ENCODE data around the gene PHC3.

PHC3 gene

GRCh38 chr3:170081079-170081741 is 100.3 kb downstream of the PHC3 start:
- Mint-ChIP-seq H3K9me3 (no peaks in the 10 kb centered on the region), H3K27ac (no peak overlapping the region), H3K36me3 (peaks cover 38% of the 10 kb centered on the region), H3K27me3 (no peaks in the 10 kb centered on the region), H3K4me3 (no peak overlapping the region), H3K4me1 (peaks cover 21% of the 10 kb centered on the region)
- no peak for ATAC-seq

DNA sequence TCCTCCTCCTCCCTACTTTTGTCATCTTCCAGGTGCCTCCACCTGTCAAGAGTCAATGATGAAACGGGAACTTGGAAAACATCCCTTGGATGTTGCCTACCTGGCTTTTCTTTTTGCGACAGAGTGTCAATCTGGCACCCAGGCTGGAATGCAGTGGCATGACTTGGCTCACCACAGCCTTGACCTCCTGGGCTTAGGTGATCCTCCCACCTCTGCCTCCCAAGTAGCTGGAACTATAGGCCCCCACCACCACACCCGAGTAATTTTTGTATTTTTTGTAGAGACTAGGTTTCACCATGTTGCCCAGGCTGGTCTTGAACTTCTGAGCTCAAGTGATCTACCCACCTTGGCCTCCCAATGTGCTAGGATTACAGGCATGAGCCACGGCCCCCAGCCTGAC is 100.9 kb downstream of the PHC3 start:
- peaks cover 35% of the 10 kb centered on the region for H3K36me3 Mint-ChIP-seq
- no peaks in the 10 kb centered on the region for H3K27me3 Mint-ChIP-seq
- no peak overlapping the region for H3K4me3 Mint-ChIP-seq
- peaks cover 21% of the 10 kb centered on the region for H3K4me1 Mint-ChIP-seq
- H3K27ac Mint-ChIP-seq, result no peak overlapping the region
- H3K9me3 Mint-ChIP-seq, result no peaks in the 10 kb centered on the region
- no peak for ATAC-seq

GRCh38 chr3:170079536-170080165 is 101.9 kb downstream of the PHC3 start:
- H3K4me3 Mint-ChIP-seq, result no peak overlapping the region
- H3K36me3 Mint-ChIP-seq, result peaks cover 33% of the 10 kb centered on the region
- H3K9me3 Mint-ChIP-seq, result no peaks in the 10 kb centered on the region
- H3K27ac Mint-ChIP-seq, result peak overlapping the region; percentile 36
- ATAC-seq, result no peak
- no peaks in the 10 kb centered on the region for H3K27me3 Mint-ChIP-seq
- peaks cover 21% of the 10 kb centered on the region for H3K4me1 Mint-ChIP-seq

DNA sequence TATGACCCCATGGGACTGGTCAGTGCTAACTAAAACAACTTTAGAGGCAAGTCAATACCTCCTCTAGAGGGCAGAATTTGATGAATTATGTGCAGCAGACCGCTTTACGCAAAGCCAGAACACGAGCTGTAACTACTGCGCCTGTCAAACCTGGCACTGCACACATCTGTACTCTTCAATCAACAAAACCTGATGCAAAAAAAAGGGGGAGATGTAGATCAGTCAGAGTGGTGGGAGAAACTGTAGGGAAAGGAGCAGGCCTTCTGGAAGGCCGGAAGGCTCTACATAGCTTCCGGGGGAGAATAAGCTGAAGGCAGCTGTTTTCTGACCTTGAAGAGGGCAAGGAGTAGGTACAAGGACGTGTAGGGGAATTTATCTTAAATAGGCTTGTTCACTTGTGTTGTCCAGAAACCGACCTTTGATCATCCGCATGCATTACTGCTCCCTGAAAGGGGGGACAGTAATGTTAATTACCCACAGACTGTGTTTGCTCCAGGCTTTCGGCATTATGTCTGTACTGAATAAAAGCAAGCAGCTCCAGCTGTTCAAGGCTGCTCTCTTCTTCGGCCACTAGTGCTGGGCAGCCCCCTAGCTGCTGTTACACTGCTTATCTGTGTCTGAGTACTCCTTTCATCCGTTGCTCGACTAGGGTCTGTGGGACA is 102.8 kb downstream of the PHC3 start:
- Mint-ChIP-seq H3K4me1 (peaks cover 21% of the 10 kb centered on the region), H3K4me3 (no peak overlapping the region), H3K27me3 (no peaks in the 10 kb centered on the region), H3K27ac (no peak overlapping the region), H3K9me3 (no peaks in the 10 kb centered on the region), H3K36me3 (peaks cover 33% of the 10 kb centered on the region)
- no peak for ATAC-seq

DNA sequence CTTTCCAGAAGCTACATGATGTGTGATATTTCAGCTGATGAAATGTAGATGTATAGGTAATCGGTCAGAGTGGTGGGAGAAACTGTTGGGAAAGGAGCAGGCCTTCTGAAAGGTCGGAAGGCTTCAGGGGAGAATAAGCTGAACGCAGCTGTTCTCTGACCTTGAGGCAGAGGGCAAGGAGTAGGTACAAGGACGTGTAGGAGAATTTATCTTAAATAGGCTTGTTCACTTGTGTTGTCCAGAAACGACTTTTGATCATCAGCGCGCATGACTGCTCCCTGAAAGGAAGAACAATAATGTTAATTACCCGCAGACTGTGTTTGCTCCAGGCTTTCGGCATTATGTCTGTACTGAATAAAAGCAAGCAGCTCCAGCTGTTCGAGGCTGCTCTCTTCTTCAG is 104.2 kb downstream of the PHC3 start:
- Mint-ChIP-seq H3K27me3 (no peaks in the 10 kb centered on the region), H3K9me3 (peaks cover 2% of the 10 kb centered on the region), H3K4me3 (no peak overlapping the region), H3K27ac (no peak overlapping the region), H3K36me3 (peaks cover 33% of the 10 kb centered on the region), H3K4me1 (peaks cover 21% of the 10 kb centered on the region)
- ATAC-seq, result no peak

DNA sequence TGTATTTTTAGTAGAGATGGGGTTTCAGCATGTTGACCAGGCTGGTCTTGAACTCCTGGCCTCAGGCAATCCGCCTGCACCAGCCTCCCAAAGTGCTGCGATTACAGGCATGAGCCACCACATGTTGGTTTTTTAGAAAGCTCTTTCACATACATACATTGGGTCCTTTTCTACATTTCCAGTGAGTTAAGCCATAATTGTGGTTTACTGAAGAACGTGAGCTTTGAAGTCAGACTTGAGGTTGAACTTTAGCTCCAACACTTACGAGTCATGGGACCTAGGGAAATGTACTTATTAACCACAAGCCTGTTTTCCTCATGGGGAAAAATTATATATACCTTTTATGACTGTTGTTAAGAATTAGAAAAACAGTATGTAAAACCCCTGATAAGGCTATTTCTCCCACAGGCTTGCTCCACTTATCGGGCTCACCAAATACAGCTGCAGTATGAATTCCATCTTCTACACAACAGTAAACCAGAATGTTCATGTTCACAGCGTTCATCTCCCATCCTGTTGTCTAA is 104.8 kb downstream of the PHC3 start:
- H3K27ac Mint-ChIP-seq, result no peak overlapping the region
- no peaks in the 10 kb centered on the region for H3K27me3 Mint-ChIP-seq
- no peak overlapping the region for H3K4me3 Mint-ChIP-seq
- peaks cover 35% of the 10 kb centered on the region for H3K36me3 Mint-ChIP-seq
- H3K4me1 Mint-ChIP-seq, result peaks cover 21% of the 10 kb centered on the region
- no peak for ATAC-seq
- peaks cover 3% of the 10 kb centered on the region for H3K9me3 Mint-ChIP-seq

DNA sequence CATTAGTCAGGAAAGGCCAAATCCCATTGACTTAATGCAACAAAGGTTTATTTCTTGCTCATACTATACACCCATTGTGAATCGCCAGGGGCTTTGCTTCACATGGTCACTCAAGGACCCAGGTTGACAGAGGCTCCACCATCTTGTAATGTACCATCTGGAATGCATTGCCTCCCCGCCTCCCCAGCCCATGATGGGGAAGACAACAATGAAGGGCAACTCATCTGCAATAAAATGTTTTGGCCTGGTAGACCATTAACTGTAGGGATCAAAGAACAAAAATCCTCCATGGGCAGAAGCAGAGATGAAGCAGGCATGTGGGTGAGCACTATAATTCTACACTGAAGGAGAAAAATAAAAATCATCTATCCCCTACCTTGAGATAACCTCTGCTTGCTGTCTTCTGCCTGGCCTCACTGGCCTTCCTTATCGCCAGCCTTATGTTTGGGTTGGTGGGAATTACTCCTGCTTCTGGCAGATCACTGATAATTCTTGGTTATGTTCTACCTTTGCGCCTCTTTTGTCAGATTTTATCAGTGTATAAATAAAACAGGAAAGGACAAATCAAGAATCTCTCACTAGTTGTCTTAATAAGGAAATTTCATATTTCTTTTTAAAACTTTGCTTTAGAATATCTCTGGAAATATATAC is 106.0 kb downstream of the PHC3 start:
- H3K27me3 Mint-ChIP-seq, result no peaks in the 10 kb centered on the region
- peaks cover 40% of the 10 kb centered on the region for H3K36me3 Mint-ChIP-seq
- H3K4me3 Mint-ChIP-seq, result no peak overlapping the region
- H3K9me3 Mint-ChIP-seq, result peaks cover 3% of the 10 kb centered on the region
- H3K4me1 Mint-ChIP-seq, result peaks cover 20% of the 10 kb centered on the region
- no peak overlapping the region for H3K27ac Mint-ChIP-seq
- ATAC-seq, result no peak

DNA sequence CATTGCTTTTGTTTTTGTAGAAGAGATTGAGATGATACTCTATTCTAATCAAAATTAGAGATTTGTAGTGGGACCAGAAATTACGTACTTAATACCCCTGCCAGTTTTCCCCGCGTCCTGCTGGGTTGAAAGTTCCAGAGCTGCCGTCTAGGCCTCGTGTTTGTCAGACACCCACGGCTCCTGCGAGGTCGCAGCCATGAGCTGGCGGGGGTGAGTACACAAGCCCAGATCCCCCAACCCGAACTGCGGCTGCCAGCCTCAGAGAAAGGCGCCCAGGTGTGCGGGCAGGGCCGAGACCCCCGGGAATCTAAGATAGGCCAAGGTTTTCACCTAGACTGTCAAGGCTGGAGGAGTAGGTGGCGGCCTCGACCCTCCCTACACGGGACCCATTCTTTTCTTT is 117.4 kb downstream of the PHC3 start:
- Mint-ChIP-seq H3K27me3 (no peaks in the 10 kb centered on the region), H3K36me3 (peaks cover 38% of the 10 kb centered on the region), H3K4me3 (no peak overlapping the region), H3K4me1 (peaks cover 11% of the 10 kb centered on the region), H3K9me3 (no peaks in the 10 kb centered on the region), H3K27ac (no peak overlapping the region)
- ATAC-seq, result no peak

DNA sequence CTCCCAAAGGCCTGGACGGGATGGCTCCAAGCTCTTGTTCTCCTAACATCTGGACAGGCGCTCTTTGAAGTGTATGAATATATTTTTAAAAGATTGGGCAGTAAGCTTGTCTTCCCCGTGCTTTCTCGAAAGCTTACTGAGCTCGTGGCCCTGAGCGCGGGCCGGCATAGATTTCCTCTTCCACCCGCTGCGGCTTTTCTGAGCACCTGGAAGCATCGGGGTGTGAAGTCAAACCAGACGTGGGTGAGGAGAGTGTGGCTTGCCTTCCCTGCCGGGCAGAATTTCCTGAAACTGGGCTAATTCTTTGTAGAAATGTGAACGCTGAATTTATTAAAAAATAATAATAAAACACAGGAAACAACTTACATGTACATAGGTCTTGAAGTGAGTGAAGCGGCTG is 117.8 kb downstream of the PHC3 start:
- H3K9me3 Mint-ChIP-seq, result no peaks in the 10 kb centered on the region
- no peaks in the 10 kb centered on the region for H3K27me3 Mint-ChIP-seq
- peaks cover 13% of the 10 kb centered on the region for H3K4me1 Mint-ChIP-seq
- ATAC-seq, result no peak
- H3K36me3 Mint-ChIP-seq, result peaks cover 35% of the 10 kb centered on the region
- no peak overlapping the region for H3K4me3 Mint-ChIP-seq
- H3K27ac Mint-ChIP-seq, result no peak overlapping the region

DNA sequence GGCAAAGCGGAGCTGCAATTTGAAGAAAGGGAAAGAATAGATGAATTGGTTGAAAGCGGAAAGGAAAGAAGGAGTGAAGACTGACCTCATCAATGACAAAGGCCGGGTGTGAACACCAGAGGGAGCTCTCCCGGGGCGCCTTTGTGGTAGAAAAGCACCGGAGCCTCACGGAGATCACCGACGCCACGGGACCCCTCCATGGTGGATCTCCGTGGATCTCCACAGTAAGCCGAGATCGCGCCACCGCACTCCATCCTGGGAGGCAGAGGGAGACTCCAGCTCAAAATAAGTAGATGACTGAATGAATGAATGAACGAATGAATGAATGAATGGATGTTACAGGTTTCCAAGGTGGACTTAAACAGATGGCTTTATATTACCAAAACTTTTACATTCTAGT is 118.8 kb downstream of the PHC3 start:
- Mint-ChIP-seq H3K4me3 (no peak overlapping the region), H3K4me1 (peaks cover 18% of the 10 kb centered on the region), H3K9me3 (no peaks in the 10 kb centered on the region), H3K27me3 (no peaks in the 10 kb centered on the region), H3K27ac (no peak overlapping the region), H3K36me3 (peaks cover 27% of the 10 kb centered on the region)
- ATAC-seq, result no peak

- no peak for ATAC-seq
- Mint-ChIP-seq H3K9me3 (no peaks in the 10 kb centered on the region), H3K27ac (no peak overlapping the region), H3K4me1 (peaks cover 25% of the 10 kb centered on the region), H3K27me3 (no peaks in the 10 kb centered on the region), H3K4me3 (no peak overlapping the region), H3K36me3 (peaks cover 22% of the 10 kb centered on the region)
These were observed 119.5 kb downstream of the PHC3 start for GRCh38 chr3:170062068-170062467.

DNA sequence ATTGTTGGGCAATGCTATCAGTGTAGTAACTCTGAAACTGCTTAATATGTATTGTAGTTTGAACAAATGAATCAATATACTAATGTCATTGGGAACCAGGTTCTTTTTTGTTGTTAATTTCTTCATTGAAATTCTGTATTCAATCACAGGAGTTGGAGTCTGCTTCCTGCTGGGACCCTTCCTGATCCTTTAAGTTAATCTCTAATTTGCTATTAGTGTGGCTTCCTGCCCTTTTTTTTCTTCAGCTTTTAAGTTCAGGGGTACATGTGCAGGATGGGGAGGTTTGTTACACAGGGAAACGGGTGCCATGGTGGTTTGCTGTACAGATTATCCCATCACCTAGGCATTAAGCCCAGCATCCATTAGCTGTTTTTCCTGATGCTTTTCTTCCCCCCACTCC is 122.1 kb downstream of the PHC3 start:
- no peaks in the 10 kb centered on the region for H3K27me3 Mint-ChIP-seq
- peaks cover 52% of the 10 kb centered on the region for H3K4me1 Mint-ChIP-seq
- no peak overlapping the region for H3K27ac Mint-ChIP-seq
- no peaks in the 10 kb centered on the region for H3K9me3 Mint-ChIP-seq
- ATAC-seq, result no peak
- H3K36me3 Mint-ChIP-seq, result peaks cover 16% of the 10 kb centered on the region
- no peak overlapping the region for H3K4me3 Mint-ChIP-seq

- Mint-ChIP-seq H3K36me3 (peaks cover 11% of the 10 kb centered on the region), H3K27me3 (no peaks in the 10 kb centered on the region), H3K9me3 (no peaks in the 10 kb centered on the region), H3K27ac (peak overlapping the region; percentile 90), H3K4me1 (peaks cover 48% of the 10 kb centered on the region), H3K4me3 (peak overlapping the region; percentile 15)
- ATAC-seq, result peak; percentile 51
These were observed 123.4 kb downstream of the PHC3 start for GRCh38 chr3:170058127-170058526.

- Mint-ChIP-seq H3K27me3 (no peaks in the 10 kb centered on the region), H3K9me3 (no peaks in the 10 kb centered on the region), H3K4me3 (peak overlapping the region; percentile 15), H3K27ac (peak overlapping the region; percentile 90), H3K4me1 (peaks cover 48% of the 10 kb centered on the region), H3K36me3 (peaks cover 10% of the 10 kb centered on the region)
- ATAC-seq, result no peak
These were observed 124.0 kb downstream of the PHC3 start for GRCh38 chr3:170057550-170057949.

GRCh38 chr3:170056710-170057454 is 124.7 kb downstream of the PHC3 start:
- peaks cover 6% of the 10 kb centered on the region for H3K36me3 Mint-ChIP-seq
- peaks cover 48% of the 10 kb centered on the region for H3K4me1 Mint-ChIP-seq
- H3K9me3 Mint-ChIP-seq, result no peaks in the 10 kb centered on the region
- peak; percentile 91 for ATAC-seq
- no peaks in the 10 kb centered on the region for H3K27me3 Mint-ChIP-seq
- peak overlapping the region; percentile 90 for H3K27ac Mint-ChIP-seq
- H3K4me3 Mint-ChIP-seq, result peak overlapping the region; percentile 66

Data from stimulated activated memory B cell treated with anti-CD40 and anti-IgM and Interleukin-4, amounts not matched to agents 10 μg/mL and 1 μg/mL and 100 μg/mL, for 72 hours (primary cell).